ENCODE results near the gene SGSM2. TPM values are rescaled to one million over a fixed set of nuclear protein-coding genes. Genes with fewer than 3 reads are reported as not detected.

Gene SGSM2
- total and polyA plus RNA-seq, 2 of the 8 experiments (the other 6 are each of a cell fraction or from before 2014, with no cell fraction given) = 44.5 to 77.7 TPM

GRCh38 chr17:2415081-2415480, 77.8 kb downstream of the SGSM2 start:
- H2AFZ ChIP-seq (ENCODE audit: low read length) = no peak overlapping the region

More at GRCh38 chr17:2415081-2415480, 77.8 kb downstream of the SGSM2 start:
- Histone ChIP-seq H3K9ac (replicated peaks in 1 of 4; ENCODE audit: extremely low read depth in 1 of 4, low read depth in 3 of 4, low read length in 3 of 4) (no peak overlapping the region), H4K91ac (replicated peaks; ENCODE audit: insufficient read length, low read length) (no peak overlapping the region), H3K4me1 (replicated peaks in 1 of 4; ENCODE audit: control insufficient read depth in 3 of 4, insufficient read depth in 4 of 4, low read length in 3 of 4) (no peaks in the 10 kb centered on the region), H3K27me3 (replicated peaks in 1 of 4; ENCODE audit: control insufficient read depth in 3 of 4, extremely low read depth in 1 of 4, insufficient read depth in 3 of 4, low read length in 3 of 4) (no peaks in the 10 kb centered on the region), H3K36me3 (ENCODE audit: control insufficient read depth in 2 of 4, insufficient read depth in 4 of 4, low read length in 3 of 4) (peaks cover 4 to 28% (median 18%) of the 10 kb centered on the region in 4 experiments; a peak in 6 of 8 replicates), H3K14ac (ENCODE audit: insufficient read length) (no peak overlapping the region), H3K79me2 (ENCODE audit: control insufficient read depth in 1 of 2, insufficient read depth in 2 of 2, low read length in 2 of 2) (no peaks in the 10 kb centered on the region), H2BK12ac (ENCODE audit: low read depth, low read length) (no peak overlapping the region), H3K9me3 (ENCODE audit: insufficient read depth in 2 of 2, low read depth in 1 of 2, low read length in 1 of 2) (no peaks in the 10 kb centered on the region), H3K27ac (ENCODE audit: low read depth, low read length) (no peak overlapping the region), H2BK15ac (ENCODE audit: low read length) (no peak overlapping the region), H2BK20ac (ENCODE audit: low read length) (no peak overlapping the region), H3K4me2 (ENCODE audit: insufficient read depth in 1 of 2, low read depth in 2 of 2, low read length in 2 of 2) (no peak overlapping the region), H3K4me3 (ENCODE audit: extremely low read depth in 1 of 4, insufficient read depth in 2 of 4, low read depth in 3 of 4, low read length in 4 of 4) (no peak overlapping the region), H3K4ac (replicated peaks; ENCODE audit: insufficient read length, low read depth, low read length) (no peak overlapping the region), H2BK120ac (replicated peaks; ENCODE audit: low read depth, low read length) (no peak overlapping the region), H4K8ac (ENCODE audit: extremely low read depth, insufficient read depth, low read length) (no peak overlapping the region), H4K5ac (ENCODE audit: insufficient read length, low read depth, low read length) (no peak overlapping the region), H3K23ac (ENCODE audit: insufficient read length) (no peak overlapping the region), H2AK5ac (ENCODE audit: low read depth, low read length) (no peak overlapping the region), H3K79me1 (ENCODE audit: low read depth, low read length) (0 out of 2 replicates have a peak, but pooled peaks cover 3% of the 10 kb centered on the region), H3K56ac (replicated peaks; ENCODE audit: insufficient read length, low read depth, low read length) (no peak overlapping the region), H2BK5ac (ENCODE audit: low read depth, low read length) (no peak overlapping the region), H3K23me2 (ENCODE audit: low read depth, low read length) (0 out of 2 replicates have a peak, but pooled peaks cover 3% of the 10 kb centered on the region), H3K18ac (ENCODE audit: extremely low read depth, low read length) (no peak overlapping the region), H4K20me1 (replicated peaks in 1 of 2; ENCODE audit: control insufficient read depth in 1 of 2, insufficient read depth in 2 of 2, low read length in 2 of 2) (peaks cover 5 to 7% of the 10 kb centered on the region in 2 experiments)
- ChIA-PET POLR2A (ENCODE audit: partially characterized antibody) (interaction anchor here (1.0 to 2.2 kb wide), 6 partner anchors 8 to 55 kb away, joined by 3 to 14 read pairs (median 6); no protein-coding TSS in a partner anchor), CTCF (ENCODE audit: partially characterized antibody) (interaction anchor here (0.8 to 8.3 kb wide), 21 partner anchors 8 to 319 kb away, joined by 3 to 216 read pairs (median 8); no protein-coding TSS in a partner anchor)
- DNase-seq (ENCODE audit: low read depth in 1 of 2, low spot score in 2 of 2) (no peak), FAIRE-seq (no peak)
- TF ChIP-seq BCL11A (IDR thresholded peaks at IDR 0.05; ENCODE audit: low read depth in 2 of 2, low read length in 2 of 2) (no peak), GTF2F1 (IDR thresholded peaks at IDR 0.05; ENCODE audit: borderline replicate concordance, low read depth, low read length) (no peak), ZNF274 (IDR thresholded peaks at IDR 0.05; ENCODE audit: borderline replicate concordance, extremely low read depth, low read length) (no peak), TAF7 (optimal IDR thresholded peaks at IDR 0.05; ENCODE audit: borderline replicate concordance, low read depth, low read length) (no peak)
- TF ChIP-seq, protein P1, sequence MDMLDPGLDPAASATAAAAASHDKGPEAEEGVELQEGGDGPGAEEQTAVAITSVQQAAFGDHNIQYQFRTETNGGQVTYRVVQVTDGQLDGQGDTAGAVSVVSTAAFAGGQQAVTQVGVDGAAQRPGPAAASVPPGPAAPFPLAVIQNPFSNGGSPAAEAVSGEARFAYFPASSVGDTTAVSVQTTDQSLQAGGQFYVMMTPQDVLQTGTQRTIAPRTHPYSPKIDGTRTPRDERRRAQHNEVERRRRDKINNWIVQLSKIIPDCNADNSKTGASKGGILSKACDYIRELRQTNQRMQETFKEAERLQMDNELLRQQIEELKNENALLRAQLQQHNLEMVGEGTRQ (IDR thresholded peaks at IDR 0.05; ENCODE audit: low read length) = no peak
- 90% methylated on average over 9 of the region's 9 CpGs; no CpG with 5 or more reads in 1 of the 2 experiments for WGBS, 2 experiments (ENCODE audit: extremely low coverage in 1 of 2, insufficient coverage in 1 of 2, insufficient read length in 1 of 2, insufficient replicate concordance in 2 of 2, low coverage in 1 of 2, low lambda C conversion rate in 2 of 2, missing lambda C conversion rate in 1 of 2)

Measured in H1 (cell line).